ENCODE results near the gene HCK.
"Not testable (repeated sequence)": the region's sequence is repeated elsewhere in the genome, so short reads cannot be mapped to it uniquely, and the experiment has no call there.

The HCK gene

DNA sequence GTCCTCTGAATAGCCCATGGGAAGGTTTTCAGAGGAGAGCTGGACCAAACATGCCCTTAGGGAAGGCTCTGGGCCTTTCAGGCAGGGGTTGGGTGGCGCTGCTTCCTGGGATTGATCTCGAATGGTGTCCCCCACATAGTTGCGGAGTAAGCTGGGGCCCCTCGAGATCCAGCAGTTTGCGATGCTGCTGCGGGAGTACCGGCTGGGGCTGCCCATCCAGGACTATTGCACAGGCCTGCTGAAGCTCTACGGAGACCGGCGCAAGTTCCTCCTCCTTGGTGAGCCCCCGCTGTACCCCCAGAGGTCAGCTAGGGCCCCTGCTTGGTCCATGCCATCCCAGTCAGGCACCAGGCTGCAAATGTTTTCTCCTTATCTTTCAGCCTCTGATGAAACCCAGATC lies 22.5 kb upstream of the HCK start:
- DNase-seq: no peak

DNA sequence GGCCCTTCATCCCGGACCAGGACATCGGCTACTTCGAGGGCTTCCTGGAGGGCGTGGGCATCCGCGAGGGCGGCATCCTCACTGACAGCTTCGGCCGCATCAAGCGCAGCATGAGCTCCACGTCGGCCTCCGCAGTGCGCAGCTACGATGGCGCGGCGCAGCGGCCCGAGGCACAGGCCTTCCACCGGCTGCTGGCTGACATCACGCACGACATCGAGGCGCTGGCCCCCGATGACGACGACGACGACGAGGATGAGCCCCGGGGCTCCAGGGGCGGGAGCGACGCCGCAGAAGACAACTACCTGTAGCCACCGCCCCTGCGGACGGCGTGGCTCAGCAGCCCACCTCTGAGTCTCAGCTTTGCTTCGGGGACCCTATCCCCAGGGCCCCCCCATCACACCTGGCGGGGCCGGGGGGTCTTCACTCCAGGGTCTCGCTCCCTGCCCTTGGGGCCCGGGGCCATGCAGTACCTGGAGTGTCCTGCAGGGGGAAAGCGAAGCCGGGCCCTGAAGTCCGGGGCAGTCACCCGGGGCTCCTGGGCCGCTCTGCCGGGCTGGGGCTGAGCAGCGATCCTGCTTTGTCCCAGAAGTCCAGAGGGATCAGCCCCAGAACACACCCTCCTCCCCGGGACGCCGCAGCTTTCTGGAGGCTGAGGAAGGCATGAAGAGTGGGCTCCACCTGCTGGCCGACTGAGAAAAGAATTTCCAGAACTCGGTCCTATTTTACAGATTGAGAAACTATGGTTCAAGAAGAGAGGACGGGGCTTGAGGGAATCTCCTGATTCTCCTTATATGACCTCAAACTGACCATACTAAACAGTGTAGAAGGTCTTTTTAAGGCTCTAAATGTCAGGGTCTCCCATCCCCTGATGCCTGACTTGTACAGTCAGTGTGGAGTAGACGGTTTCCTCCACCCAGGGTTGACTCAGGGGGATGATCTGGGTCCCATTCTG lies 20.8 kb upstream of the HCK start:
- DNase-seq: peak; percentile 92

DNA sequence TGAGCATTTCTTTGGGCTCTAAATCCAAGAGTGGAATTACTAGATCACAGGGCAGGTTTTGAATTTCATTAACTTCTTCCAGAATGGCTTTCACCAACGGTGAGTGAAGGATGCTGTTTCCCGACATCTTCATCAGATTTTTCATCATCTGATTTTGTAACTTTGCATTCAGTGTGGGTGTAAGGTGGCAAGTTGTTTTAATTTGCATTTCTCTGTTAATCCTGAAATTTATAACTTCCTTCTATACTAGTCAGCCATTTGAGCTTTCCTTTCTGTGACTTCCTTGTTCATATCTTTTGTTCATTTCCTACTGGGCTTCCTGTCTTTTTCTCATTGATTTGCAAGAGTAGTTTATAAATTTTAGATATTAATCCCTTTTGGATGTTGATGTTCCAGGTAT lies 18.7 kb upstream of the HCK start:
- DNase-seq: no peak

DNA sequence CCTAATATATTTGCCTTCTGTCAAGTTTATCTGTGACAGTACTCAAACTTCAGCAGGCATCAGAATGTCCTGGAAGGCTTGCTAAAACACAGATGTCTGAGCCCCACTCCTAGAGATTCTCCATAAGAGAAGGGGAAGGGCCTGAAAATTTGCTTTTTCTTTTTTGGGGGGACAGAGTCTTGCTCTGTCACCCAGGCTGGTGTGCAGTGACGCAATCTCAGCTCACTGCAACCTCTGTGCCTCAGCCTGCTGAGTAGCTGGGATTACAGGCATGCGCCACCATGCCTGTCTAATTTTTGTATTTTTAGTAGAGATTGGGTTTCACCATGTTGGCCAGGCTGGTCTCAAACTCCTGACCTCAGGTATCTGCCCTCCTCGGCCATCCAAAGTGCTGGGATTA lies 18.3 kb upstream of the HCK start:
- DNase-seq: not testable (repeated sequence)

DNA sequence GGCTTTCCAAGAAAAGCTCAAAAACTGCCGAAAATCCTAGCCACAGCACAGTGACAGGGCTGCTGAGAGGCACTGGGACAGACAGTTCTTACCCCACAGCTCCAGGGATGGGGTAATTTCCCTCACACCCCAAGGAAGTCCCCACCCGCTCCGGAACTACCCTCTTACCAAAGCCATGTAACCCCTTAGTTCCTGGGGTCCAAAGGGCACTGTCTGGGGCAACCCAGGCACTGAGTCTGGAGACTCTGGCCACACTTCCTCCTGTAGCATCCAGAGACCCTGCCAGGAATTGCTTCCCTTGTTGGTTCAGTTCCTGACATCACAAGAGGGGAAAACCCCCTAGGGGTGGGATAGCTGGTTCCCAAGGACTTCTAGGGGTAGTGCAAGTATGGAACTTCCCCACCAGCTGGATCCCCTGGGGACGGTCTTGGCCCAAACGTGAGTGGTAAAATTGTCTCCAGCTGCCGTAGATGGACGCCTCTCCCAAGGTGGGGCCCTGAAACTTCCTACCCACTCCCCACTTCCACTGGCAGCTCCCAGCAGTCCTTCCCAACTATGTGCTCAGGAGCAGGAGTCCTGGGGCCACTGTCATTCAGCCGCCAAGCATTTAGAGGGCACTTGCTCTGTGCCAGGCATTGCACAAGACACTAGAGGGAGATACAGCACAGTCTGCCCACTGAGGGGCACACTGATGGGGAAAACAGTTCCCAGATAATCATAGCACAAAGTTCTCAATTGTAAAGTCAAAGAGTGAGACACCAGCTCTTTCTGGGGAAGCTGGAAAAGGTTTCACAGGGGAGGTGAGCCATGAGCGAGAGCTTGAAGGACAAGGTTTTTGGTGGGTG lies 17.2 kb upstream of the HCK start:
- peak; percentile 38 for DNase-seq

DNA sequence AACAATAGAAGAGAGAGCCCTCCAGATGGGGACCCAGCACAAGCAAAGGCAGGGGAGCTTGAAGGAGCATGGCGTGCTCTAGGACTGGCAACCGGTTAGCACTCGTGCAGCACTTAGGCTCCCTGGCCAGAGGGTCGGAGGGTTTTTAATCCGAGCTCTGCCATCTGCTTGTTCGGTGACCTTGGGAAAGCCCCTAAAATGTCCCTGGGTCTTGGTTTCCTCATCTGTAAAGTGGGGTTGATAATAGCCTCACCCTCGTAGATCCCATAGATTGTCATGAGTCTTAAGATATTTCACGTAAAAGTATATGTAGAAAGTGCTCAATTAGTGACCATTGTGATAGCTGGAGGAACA lies 16.6 kb upstream of the HCK start:
- no peak for DNase-seq

DNA sequence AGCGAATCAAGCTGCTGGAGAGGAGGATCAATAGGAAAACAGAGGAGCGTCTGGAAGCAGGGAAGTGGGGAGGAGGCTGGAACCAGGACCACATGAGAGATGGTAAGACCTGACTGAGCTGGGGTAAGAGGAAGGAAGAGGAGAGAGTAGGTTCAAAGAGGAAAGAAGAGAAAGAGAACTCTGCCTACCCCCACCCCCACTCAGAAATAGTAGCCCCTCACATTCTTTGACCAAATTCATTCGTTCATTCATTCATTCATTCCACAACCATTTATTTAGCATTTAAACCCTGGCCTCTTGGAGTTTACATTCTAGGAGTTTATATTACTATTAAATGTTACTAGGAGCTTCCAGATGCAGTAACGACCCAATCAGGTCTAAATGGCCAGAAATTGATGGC lies 15.8 kb upstream of the HCK start:
- DNase-seq: no peak

- peak; percentile 36 for DNase-seq
Measured at GRCh38 chr20:32036716-32037485, 15.1 kb upstream of the HCK start.

DNA sequence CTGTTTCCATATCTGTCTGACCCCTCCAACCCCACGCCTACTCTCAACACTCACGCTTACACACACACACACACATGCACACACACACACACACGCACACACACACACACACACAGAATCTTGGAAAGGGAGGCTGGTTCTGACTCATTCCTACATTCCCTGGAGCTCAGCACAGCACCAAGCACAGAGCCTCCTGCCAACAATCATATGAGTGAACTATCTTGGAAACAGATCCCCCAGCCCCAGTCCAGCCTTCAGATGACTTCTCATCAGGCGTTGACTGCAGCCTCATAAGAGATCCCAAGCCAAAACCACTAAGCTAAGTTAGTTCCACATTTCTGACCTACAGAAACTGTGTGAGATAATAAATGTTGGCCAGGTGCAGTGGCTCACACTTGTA lies 14.1 kb upstream of the HCK start:
- DNase-seq: no peak

- DNase-seq: peak; percentile 78
Measured at GRCh38 chr20:32040142-32040953, 11.7 kb upstream of the HCK start.

- DNase-seq: no peak
Measured at GRCh38 chr20:32045999-32046398, 6.0 kb upstream of the HCK start.

- DNase-seq: no peak
Measured at GRCh38 chr20:32050324-32050841, 1.7 kb upstream of the HCK start.

DNA sequence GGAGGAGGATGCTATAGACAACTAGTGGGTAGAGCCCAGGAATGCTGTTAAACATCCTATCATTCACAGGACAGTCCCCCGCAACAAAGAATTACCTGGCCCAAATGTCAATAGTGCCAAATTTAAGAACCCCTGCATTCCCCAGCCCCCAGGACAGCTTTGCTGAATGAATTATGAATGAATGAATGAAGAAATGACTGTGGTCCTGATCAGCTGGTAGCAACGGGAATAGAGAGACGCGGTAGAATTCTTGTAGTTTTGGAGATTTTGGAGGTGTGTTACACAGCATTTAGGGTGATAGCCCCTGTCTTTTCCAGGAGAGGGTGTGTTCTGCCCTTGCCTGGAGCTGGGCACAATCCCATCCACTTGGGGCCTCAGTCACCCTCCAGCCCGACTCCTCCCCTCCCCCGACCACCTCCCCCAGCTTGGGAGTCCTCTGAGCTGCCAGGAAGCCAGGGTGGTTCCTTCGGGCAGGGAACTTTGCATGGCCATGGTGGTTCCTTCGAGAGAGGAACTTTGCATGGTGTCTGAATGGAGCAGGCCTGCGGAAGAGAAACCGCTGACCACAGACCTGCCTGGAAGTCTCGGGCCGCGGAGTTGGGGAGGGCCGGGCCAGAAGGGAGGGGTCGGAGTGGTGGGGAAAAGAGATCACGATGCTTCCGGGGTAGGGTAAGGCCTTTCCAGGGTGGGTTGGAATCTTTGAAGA lies 1.0 kb upstream of the HCK start:
- no peak for DNase-seq

DNA sequence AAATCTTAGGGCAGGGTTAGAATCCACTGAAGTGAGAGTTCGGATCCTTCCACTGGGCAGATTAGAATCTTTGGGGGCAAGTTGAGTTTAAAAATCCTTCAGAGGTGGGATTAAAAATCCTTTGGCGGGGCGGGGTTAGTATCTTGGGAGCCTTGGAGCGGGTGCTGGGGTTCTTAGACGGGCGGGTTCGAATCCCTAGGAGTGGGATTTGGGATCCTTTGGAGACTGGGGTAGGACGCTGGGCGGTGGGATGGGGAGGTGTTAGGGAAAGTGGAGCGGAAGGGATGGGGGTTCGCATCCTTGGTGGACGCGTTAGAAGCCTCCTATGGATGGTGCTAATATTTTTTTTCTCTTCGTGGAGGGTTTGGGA lies 337 bp upstream of the HCK start:
- DNase-seq: no peak

DNA sequence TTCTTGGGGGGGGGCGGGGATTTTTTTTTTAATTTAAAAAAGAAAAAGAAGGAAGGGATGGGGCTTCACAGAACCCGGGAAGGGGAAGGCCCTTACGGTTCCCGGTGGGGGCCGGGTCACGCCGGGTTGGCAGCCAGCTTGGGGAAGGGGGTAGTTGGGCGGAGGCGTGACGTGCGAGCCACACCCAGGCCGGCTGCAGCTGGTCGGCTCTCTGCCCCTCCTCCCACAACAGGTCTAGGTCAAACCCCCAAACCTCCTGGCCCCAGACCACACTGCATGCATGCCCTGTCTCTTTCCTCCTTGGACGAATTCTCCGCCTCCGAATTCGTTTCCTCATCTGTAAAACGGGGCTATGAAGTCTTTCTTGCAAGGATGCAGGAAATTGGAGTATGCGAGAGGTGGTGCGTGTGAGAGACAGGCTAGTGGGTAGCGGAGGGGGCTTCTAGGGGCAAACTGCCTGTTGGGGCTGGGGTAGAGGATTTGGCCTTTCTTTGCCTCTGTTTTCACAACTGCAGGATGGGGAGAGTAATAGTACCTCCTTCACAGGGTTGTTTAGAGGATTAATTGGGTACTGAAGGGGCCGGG lies 828 bp downstream of the HCK start:
- peak; percentile 36 for DNase-seq

GRCh38 chr20:32053648-32054047 lies 1.6 kb downstream of the HCK start:
- no peak for DNase-seq

GRCh38 chr20:32056708-32057483 lies 4.9 kb downstream of the HCK start:
- DNase-seq: no peak

DNA sequence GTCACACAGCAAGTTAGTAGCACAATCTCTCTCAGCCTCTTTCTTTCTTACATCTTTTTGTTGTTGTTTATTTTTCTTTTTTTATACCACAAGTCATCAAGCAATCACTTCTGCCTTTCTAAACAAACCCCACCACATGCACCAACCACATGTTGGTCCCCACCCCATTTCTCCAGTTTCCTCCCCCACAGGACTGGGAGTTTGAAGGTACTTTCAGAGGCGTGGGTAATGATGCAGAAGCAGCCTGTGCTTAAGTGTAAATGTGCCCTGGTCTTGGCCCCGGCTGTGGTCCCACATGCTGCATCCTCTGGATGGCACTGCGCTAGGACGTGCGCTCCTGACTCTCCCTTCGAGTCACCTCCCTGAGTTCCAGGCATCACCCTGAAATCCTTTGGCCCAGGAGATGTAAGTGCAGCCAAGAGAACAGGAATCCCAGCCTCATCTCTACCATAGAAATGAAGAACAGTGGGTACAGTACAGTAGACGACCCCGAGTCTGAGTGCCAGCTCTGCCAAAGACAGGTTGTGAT lies 5.7 kb downstream of the HCK start:
- no peak for DNase-seq

GRCh38 chr20:32059189-32059588 lies 7.1 kb downstream of the HCK start:
- no peak for DNase-seq

DNA sequence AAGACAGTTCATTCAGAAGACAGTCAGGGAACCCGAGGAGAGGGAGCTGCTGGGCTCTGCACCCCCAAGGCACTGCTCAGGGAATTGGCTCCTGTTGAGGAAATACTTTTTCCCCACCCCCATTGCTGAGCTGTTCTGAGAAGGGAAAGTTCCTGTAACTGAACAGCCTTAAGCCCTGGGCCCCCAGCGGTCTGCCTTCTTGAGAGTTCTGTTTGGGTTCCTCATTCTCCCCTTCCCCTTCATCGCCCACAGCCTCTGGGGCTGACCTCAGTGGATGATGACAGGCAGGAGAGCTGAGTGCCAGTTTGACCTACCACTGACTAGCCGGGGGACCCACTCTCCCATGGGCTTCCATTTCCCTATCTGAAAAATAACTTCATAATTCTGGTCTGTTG lies 10.7 kb downstream of the HCK start:
- no peak for DNase-seq
